GM10248 (cell line): ENCODE measurements around the gene PCDH17.

Experiments
- CTCF ChIA-PET: fragments of 300-600 bp; sonication (Branson Sonifier 250); formaldehyde crosslinking; extraction: SDS; loops from one replicate; lab custom pipeline; 2021; ENCODE audit warnings: antibody characterized with exemption; lab: Yijun Ruan, JAX
- POLR2A ChIA-PET: fragments of 350-650 bp; sonication (Branson Sonifier 250); formaldehyde crosslinking; extraction: SDS; loops from one replicate; lab custom pipeline; 2020; ENCODE audit warnings: antibody characterized with exemption; lab: Yijun Ruan, JAX
- DNase-seq: peaks from one replicate; pipeline ENCODE4 v3.0.0; 2012; ENCODE audit errors: extremely low spot score
- CTCF ChIP-seq: IDR thresholded peaks from 2 replicates; pipeline ENCODE4 v1.5.1; 2012; ENCODE audit warnings: mild to moderate bottlenecking, low read depth; ENCODE audit errors: extremely low read depth, missing control alignments, control extremely low read depth

Gene PCDH17

GRCh38 chr13:57633950-57634838, 2.6 kb downstream of the PCDH17 start:
- ChIA-PET POLR2A (no interaction called here), CTCF (interaction anchor here (1.0 to 2.3 kb wide), 2 partner anchors 9 to 10 kb away, joined by 7 to 15 read pairs; no protein-coding TSS in a partner anchor)
- TF ChIP-seq CTCF: no peak
- DNase-seq: no peak

GRCh38 chr13:57634839-57635165, 3.3 kb downstream of the PCDH17 start:
- ChIA-PET CTCF (interaction anchor here (2.3 kb wide), 1 partner anchor 10 kb away, joined by 15 read pairs; no protein-coding TSS in a partner anchor), POLR2A (no interaction called here)
- no peak for DNase-seq
- no peak for TF ChIP-seq CTCF

GRCh38 chr13:57635541-57636085, 4.1 kb downstream of the PCDH17 start:
- DNase-seq: no peak
- ChIA-PET POLR2A (no interaction called here), CTCF (interaction anchor here (2.3 kb wide), 1 partner anchor 11 kb away, joined by 15 read pairs; no protein-coding TSS in a partner anchor)
- TF ChIP-seq CTCF: no peak

GRCh38 chr13:57636816-57637215, 5.3 kb downstream of the PCDH17 start:
- DNase-seq: no peak
- POLR2A ChIA-PET: no interaction called here
- no peak for TF ChIP-seq CTCF
- CTCF ChIA-PET: no interaction called here

GRCh38 chr13:57637515-57637914, 6.0 kb downstream of the PCDH17 start:
- DNase-seq: no peak
- CTCF ChIA-PET: no interaction called here
- TF ChIP-seq CTCF: no peak
- POLR2A ChIA-PET: no interaction called here

- DNase-seq: no peak
- TF ChIP-seq CTCF: no peak
- POLR2A ChIA-PET: no interaction called here
- CTCF ChIA-PET: no interaction called here
These were observed 6.8 kb downstream of the PCDH17 start for GRCh38 chr13:57638186-57638890.
